IMR-90 (cell line): ENCODE results near the gene TVP23B.
"Not testable (repeated sequence)": the region's sequence is repeated elsewhere in the genome, so short reads cannot be mapped to it uniquely, and the experiment has no call there.

Source experiments
- CTCF ChIP-seq: conservative IDR thresholded peaks from 2 replicates; pipeline ENCODE4 v1.5.1; 2012; ENCODE audit warnings: mild to moderate bottlenecking, low read depth, low read length, improper control_type of control experiment
- USF2 ChIP-seq: fragments of 150-350 bp; IDR thresholded peaks from 2 replicates; pipeline ENCODE4 v1.6.1; 2017; ENCODE audit warnings: mild to moderate bottlenecking, antibody characterized with exemption, low read length, low read depth

DNA sequence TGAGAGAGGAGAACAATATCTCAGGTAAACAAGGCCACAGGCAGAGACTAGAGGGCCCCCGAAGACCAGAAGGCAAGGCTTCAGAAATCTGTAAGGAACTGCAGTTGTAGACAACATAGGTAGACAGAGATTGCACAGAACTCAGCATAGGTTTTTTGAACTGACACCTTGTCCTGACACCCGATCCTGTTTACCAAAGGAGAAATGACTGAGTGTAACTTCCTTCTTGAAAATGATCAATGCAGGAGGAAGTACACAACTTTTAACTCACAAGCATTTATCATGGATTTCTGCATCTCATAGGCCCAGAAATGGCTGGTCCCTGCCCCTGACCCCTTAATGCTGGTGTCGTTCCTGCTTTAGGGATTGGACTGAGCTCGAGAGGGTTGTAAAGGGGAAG is 36.3 kb upstream of the TVP23B start:
- not testable (repeated sequence) for TF ChIP-seq USF2, CTCF
